ENCODE data around the gene STARD13.
"Not testable (repeated sequence)": the region's sequence is repeated elsewhere in the genome, so short reads cannot be mapped to it uniquely, and the experiment has no call there.

Gene STARD13

DNA sequence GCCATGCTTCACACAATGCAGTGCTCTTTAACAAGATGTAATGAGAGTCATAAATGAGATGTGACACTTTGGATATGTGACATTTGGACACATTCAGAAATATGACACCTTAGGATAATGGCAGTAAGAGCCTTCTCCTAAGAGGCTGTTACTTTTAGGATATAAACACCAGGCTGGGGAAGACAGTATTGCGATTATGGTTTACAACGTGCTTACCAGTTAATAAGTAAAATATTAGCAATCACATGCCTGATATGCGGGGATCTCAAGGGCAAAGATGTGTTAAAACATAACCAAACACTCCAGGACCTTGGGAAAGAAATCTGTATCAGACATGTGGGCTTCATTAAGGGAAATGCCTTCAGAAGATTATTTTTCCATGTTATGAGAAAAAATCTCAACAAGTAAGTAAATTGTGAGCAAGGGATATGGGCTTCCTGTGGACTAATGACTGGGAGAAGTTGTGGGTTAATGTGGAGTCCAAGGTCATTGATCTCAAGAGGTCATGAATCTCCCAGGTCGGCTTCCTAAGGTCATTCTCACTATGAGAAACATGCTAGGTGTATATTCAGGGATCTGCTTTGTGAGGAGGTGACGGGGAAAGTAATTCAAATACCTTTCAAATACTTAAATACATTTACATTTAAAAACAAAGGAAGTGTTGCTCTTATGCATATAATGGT lies 105.3 kb downstream of the STARD13 start:
- Histone ChIP-seq H3K4me3 (ENCODE audit: insufficient read depth, low read depth, low read length) (no peak overlapping the region), H3K27me3 (ENCODE audit: control insufficient read depth, insufficient read depth, low read length, poor library complexity, severe bottlenecking) (peaks cover 17% of the 10 kb centered on the region), H3K4me1 (ENCODE audit: control insufficient read depth, insufficient read depth, low read length) (no peaks in the 10 kb centered on the region), H3K36me3 (ENCODE audit: control insufficient read depth, insufficient read depth, low read length) (no peaks in the 10 kb centered on the region), H3K9me3 (ENCODE audit: control insufficient read depth, low read length) (no peaks in the 10 kb centered on the region), H3K27ac (ENCODE audit: insufficient read depth, low read depth, low read length, poor library complexity, severe bottlenecking) (no peak overlapping the region)
- 80 to 89% methylated on average over 4 of the region's 5 CpGs for WGBS, 2 experiments

DNA sequence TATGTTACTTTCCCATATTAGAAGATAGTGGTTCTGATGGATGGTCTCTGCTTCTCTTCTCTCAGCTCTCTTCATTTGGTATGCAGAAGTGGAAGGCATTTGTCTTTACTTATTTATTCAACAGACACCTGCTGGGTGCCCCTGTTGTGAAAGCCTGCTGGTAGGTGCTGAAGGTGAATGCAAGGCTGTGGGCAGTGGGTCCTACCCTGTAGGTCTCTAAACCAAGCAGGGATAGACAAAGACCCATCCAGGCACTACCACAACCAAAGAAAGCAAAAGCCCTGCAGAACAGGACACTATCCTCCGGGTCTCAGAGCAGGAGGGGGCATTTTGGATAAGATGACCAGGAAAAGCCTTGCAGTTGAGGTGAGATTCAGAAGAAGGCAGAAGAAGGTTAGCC lies 106.1 kb downstream of the STARD13 start:
- no peaks in the 10 kb centered on the region for H3K4me1 ChIP-seq (ENCODE audit: control insufficient read depth, insufficient read depth, low read length)
- WGBS, 2 experiments: 31 to 50% methylated on average over 1 of the region's 1 CpG
- H3K27me3 ChIP-seq (ENCODE audit: control insufficient read depth, insufficient read depth, low read length, poor library complexity, severe bottlenecking): peaks cover 17% of the 10 kb centered on the region
- H3K4me3 ChIP-seq (ENCODE audit: insufficient read depth, low read depth, low read length): no peak overlapping the region
- H3K9me3 ChIP-seq (ENCODE audit: control insufficient read depth, low read length): no peaks in the 10 kb centered on the region
- no peak overlapping the region for H3K27ac ChIP-seq (ENCODE audit: insufficient read depth, low read depth, low read length, poor library complexity, severe bottlenecking)
- no peaks in the 10 kb centered on the region for H3K36me3 ChIP-seq (ENCODE audit: control insufficient read depth, insufficient read depth, low read length)

DNA sequence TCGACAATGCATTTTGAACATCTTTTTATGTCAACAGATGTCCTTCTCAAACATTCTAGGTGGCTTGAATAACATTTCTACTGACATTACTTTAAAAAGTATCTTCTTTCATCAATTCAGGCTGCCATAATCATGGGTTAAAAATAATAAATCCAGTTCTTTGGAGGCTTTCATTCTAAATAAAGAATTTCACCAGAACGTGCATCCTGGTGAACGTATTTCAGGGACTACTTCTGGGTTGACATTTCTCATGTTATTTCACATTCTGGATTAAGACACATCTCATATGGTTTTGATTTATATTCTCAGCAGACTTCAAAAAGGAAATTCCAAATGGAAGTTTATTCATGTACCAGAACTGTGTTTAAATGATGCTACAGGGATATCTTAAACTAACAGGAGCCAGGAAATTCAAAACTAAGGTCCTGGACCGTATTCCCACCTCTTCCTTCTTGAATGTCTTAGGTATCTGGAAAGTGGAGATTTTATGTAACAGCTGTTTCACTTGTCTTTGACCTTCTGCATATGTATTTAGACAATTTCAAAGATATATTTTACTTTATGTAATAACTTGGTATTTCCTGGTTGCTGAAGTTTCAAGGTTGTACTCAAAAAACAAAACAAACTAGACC lies 107.2 kb downstream of the STARD13 start:
- H3K36me3 ChIP-seq (ENCODE audit: control insufficient read depth, insufficient read depth, low read length): no peaks in the 10 kb centered on the region
- no peaks in the 10 kb centered on the region for H3K9me3 ChIP-seq (ENCODE audit: control insufficient read depth, low read length)
- H3K4me1 ChIP-seq (ENCODE audit: control insufficient read depth, insufficient read depth, low read length): no peaks in the 10 kb centered on the region
- 90 to 98% methylated on average over 4 of the region's 4 CpGs for WGBS, 2 experiments
- H3K27me3 ChIP-seq (ENCODE audit: control insufficient read depth, insufficient read depth, low read length, poor library complexity, severe bottlenecking): peaks cover 17% of the 10 kb centered on the region
- H3K27ac ChIP-seq (ENCODE audit: insufficient read depth, low read depth, low read length, poor library complexity, severe bottlenecking): no peak overlapping the region
- no peak overlapping the region for H3K4me3 ChIP-seq (ENCODE audit: insufficient read depth, low read depth, low read length)

DNA sequence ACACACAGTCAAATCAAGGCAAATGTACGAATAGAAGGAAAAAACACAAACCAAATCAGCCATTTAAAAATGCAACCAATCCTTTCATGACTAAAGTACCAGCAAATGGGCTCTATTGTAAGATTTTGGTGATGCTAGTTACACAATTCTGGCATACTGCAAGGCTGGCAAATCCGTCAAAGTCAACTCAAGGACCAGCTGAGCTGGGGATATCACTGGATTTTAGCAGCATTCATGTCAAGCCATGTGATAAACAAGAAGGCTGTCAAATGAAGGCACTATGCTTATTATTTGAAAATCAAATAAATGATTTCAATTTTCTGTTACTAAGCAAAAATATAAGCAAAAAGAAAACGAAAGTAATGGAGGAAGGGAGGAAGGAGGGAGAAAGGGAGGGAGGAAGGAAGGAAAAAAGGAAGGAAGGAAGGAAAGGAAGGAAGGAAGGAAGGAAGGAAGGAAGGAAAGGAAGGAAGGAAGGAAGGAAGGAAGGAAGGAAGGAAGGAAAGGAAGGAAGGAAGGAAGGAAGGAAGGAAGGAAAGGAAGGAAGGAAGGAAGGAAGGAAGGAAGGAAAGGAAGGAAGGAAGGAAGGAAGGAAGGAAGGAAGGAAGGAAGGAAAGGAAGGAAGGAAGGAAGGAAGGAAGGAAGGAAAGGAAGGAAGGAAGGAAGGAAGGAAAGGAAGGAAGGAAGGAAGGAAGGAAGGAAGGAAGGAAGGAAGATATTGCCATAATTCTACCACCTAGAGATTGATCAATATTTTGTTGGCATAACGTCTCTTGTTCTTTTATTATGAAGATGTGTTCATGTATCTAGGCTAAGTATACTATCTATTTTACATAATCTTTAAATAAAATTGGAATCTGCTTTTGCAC lies 108.0 kb downstream of the STARD13 start:
- H3K36me3 ChIP-seq (ENCODE audit: control insufficient read depth, insufficient read depth, low read length); H3K9me3 ChIP-seq (ENCODE audit: control insufficient read depth, low read length); H3K27ac ChIP-seq (ENCODE audit: insufficient read depth, low read depth, low read length, poor library complexity, severe bottlenecking); H3K4me1 ChIP-seq (ENCODE audit: control insufficient read depth, insufficient read depth, low read length); H3K4me3 ChIP-seq (ENCODE audit: insufficient read depth, low read depth, low read length): not testable (repeated sequence)
- 90 to 92% methylated on average over 3 of the region's 4 CpGs for WGBS, 2 experiments
- peaks cover 17% of the 10 kb centered on the region for H3K27me3 ChIP-seq (ENCODE audit: control insufficient read depth, insufficient read depth, low read length, poor library complexity, severe bottlenecking)

DNA sequence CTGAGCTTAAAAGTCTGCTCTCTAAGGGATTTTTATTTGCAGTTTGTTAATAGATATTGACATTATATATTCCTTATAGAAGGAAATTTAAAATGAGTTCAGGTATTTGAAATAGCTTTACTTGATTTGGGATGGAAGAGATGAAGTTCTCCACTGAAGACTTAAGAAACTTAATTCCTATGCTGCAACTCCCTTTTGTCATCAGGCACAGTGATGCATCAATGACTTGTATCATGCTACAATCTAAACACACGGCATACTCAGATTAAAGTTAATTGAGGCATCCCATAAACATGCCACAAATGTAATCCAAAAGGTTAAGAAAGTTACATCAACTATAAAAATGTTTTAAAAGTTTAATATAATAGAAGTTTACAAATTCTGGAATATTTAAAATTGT lies 109.0 kb downstream of the STARD13 start:
- Histone ChIP-seq H3K4me3 (ENCODE audit: insufficient read depth, low read depth, low read length) (no peak overlapping the region), H3K4me1 (ENCODE audit: control insufficient read depth, insufficient read depth, low read length) (no peaks in the 10 kb centered on the region), H3K27ac (ENCODE audit: insufficient read depth, low read depth, low read length, poor library complexity, severe bottlenecking) (no peak overlapping the region), H3K9me3 (ENCODE audit: control insufficient read depth, low read length) (no peaks in the 10 kb centered on the region), H3K36me3 (ENCODE audit: control insufficient read depth, insufficient read depth, low read length) (no peaks in the 10 kb centered on the region), H3K27me3 (ENCODE audit: control insufficient read depth, insufficient read depth, low read length, poor library complexity, severe bottlenecking) (peaks cover 17% of the 10 kb centered on the region)
- 92 to 100% methylated on average over 1 of the region's 1 CpG for WGBS, 2 experiments

DNA sequence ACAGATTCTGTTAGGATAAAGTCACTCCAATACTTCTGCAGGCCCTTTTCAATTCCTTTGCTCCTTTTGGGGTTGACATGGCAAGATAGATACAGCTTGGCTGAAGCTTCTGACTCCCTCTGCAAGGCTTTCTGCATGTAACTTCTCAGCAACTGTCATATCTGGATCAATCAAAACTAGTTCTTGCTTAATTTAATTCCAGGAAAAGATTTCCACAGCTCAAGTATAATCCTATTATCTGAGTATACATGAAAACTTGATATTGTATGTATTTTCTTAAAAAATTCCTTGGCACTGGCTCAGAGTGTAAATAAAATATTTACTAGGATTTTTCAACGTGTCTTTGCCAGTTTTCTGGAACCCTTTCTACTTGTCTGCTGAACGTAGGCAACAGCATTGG lies 109.6 kb downstream of the STARD13 start:
- no peak overlapping the region for H3K27ac ChIP-seq (ENCODE audit: insufficient read depth, low read depth, low read length, poor library complexity, severe bottlenecking)
- 92 to 94% methylated on average over 2 of the region's 2 CpGs for WGBS, 2 experiments
- no peaks in the 10 kb centered on the region for H3K36me3 ChIP-seq (ENCODE audit: control insufficient read depth, insufficient read depth, low read length)
- H3K27me3 ChIP-seq (ENCODE audit: control insufficient read depth, insufficient read depth, low read length, poor library complexity, severe bottlenecking): peaks cover 17% of the 10 kb centered on the region
- no peaks in the 10 kb centered on the region for H3K9me3 ChIP-seq (ENCODE audit: control insufficient read depth, low read length)
- no peak overlapping the region for H3K4me3 ChIP-seq (ENCODE audit: insufficient read depth, low read depth, low read length)
- no peaks in the 10 kb centered on the region for H3K4me1 ChIP-seq (ENCODE audit: control insufficient read depth, insufficient read depth, low read length)

DNA sequence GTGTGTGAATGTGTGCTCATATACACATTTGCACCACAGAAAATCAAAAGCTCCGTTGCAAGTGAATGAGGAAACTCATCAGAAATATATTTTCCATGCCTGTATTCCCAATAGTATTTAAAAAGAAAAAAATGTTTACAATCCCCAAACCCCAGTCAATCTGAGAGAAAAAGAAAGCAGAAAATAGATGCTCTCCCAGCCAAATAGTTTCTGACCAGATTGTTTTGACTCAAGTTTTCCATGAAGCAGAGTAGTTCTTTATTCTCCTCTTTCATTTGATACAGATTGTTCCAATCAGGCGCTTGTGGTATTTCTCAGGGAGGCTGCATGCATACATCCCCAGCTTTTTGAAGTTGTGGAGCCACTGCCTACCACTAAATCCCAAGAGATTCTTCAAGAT lies 110.6 kb downstream of the STARD13 start:
- Histone ChIP-seq H3K27me3 (ENCODE audit: control insufficient read depth, insufficient read depth, low read length, poor library complexity, severe bottlenecking) (peaks cover 12% of the 10 kb centered on the region), H3K36me3 (ENCODE audit: control insufficient read depth, insufficient read depth, low read length) (no peaks in the 10 kb centered on the region), H3K4me3 (ENCODE audit: insufficient read depth, low read depth, low read length) (no peak overlapping the region), H3K9me3 (ENCODE audit: control insufficient read depth, low read length) (no peaks in the 10 kb centered on the region), H3K4me1 (ENCODE audit: control insufficient read depth, insufficient read depth, low read length) (no peaks in the 10 kb centered on the region), H3K27ac (ENCODE audit: insufficient read depth, low read depth, low read length, poor library complexity, severe bottlenecking) (no peak overlapping the region)
- 95 to 99% methylated on average over 1 to 2 of the region's 2 CpGs for WGBS, 2 experiments

DNA sequence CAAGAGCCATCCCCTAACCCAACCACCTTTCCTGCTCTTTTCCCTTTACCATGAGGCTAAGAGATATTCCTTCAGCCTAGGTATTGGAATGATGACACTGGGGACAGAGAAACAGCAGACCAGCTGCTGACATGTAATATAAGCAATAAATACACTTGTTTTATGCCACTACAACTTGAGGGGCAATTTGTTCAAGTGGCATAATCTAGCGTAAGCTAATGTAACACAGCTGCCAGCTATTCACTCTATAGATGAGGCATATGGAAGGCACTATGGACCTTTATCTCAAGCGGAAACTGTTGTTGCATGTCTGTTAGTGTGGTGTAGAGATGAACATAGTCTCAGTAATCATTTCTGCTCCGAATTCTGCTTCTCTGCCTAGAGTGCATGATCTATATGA lies 111.1 kb downstream of the STARD13 start:
- Histone ChIP-seq H3K9me3 (ENCODE audit: control insufficient read depth, low read length) (no peaks in the 10 kb centered on the region), H3K27ac (ENCODE audit: insufficient read depth, low read depth, low read length, poor library complexity, severe bottlenecking) (no peak overlapping the region), H3K27me3 (ENCODE audit: control insufficient read depth, insufficient read depth, low read length, poor library complexity, severe bottlenecking) (peaks cover 12% of the 10 kb centered on the region), H3K36me3 (ENCODE audit: control insufficient read depth, insufficient read depth, low read length) (no peaks in the 10 kb centered on the region), H3K4me3 (ENCODE audit: insufficient read depth, low read depth, low read length) (no peak overlapping the region), H3K4me1 (ENCODE audit: control insufficient read depth, insufficient read depth, low read length) (no peaks in the 10 kb centered on the region)
- 88 to 94% methylated on average over 3 of the region's 3 CpGs for WGBS, 2 experiments

DNA sequence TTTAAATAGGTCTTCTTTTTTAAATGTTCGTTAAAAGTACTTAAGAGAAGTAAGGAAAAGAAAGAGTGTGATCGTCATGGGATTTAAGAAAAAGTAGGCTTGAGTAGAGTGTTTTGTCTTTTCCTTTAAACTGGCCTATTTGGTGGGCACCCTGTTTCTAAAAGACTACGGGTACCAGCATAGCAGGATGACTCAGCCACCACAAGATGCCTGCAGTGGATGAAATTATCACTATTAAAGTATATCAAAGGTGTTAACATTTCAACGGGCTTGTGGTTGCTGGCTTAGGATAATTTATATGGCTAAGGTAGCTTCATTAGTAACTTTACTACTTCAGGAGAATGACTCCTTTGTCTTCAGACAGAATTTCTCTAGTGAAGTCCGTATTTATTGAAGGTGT lies 112.6 kb downstream of the STARD13 start:
- H3K27ac ChIP-seq (ENCODE audit: insufficient read depth, low read depth, low read length, poor library complexity, severe bottlenecking): no peak overlapping the region
- WGBS, 2 experiments: 90 to 96% methylated on average over 4 to 5 of the region's 5 CpGs
- no peak overlapping the region for H3K4me3 ChIP-seq (ENCODE audit: insufficient read depth, low read depth, low read length)
- peaks cover under 1% of the 10 kb centered on the region for H3K27me3 ChIP-seq (ENCODE audit: control insufficient read depth, insufficient read depth, low read length, poor library complexity, severe bottlenecking)
- no peaks in the 10 kb centered on the region for H3K4me1 ChIP-seq (ENCODE audit: control insufficient read depth, insufficient read depth, low read length)
- no peaks in the 10 kb centered on the region for H3K9me3 ChIP-seq (ENCODE audit: control insufficient read depth, low read length)
- H3K36me3 ChIP-seq (ENCODE audit: control insufficient read depth, insufficient read depth, low read length): no peaks in the 10 kb centered on the region

DNA sequence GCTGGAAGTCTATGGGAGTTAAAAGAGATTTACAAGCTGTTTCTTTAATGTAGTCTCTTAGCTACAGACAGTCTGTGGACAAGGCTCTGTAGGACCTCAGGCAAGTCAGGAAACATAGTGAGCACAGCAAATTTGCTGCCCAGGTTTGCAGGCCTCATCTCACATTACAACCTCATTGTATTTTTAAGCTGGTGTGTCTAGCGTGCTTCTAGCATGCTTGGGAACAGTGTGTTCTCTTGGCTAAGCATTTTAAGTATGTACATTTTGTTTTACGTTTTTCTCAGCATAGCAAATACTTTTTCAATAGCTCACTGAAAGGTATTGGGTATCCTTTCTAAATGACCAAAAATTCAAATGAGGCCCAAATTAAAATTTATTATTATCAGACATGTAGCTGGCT lies 113.2 kb downstream of the STARD13 start:
- H3K27ac ChIP-seq (ENCODE audit: insufficient read depth, low read depth, low read length, poor library complexity, severe bottlenecking): no peak overlapping the region
- H3K36me3 ChIP-seq (ENCODE audit: control insufficient read depth, insufficient read depth, low read length): no peaks in the 10 kb centered on the region
- no peaks in the 10 kb centered on the region for H3K4me1 ChIP-seq (ENCODE audit: control insufficient read depth, insufficient read depth, low read length)
- no peak overlapping the region for H3K4me3 ChIP-seq (ENCODE audit: insufficient read depth, low read depth, low read length)
- no peaks in the 10 kb centered on the region for H3K27me3 ChIP-seq (ENCODE audit: control insufficient read depth, insufficient read depth, low read length, poor library complexity, severe bottlenecking)
- no peaks in the 10 kb centered on the region for H3K9me3 ChIP-seq (ENCODE audit: control insufficient read depth, low read length)
- 87 to 88% methylated on average over 1 to 2 of the region's 2 CpGs for WGBS, 2 experiments
